Left hindlimb (tissue), 1 donor: Measurements from ENCODE around the gene RACGAP1.
"Not testable (repeated sequence)": the region's sequence is repeated elsewhere in the genome, so short reads cannot be mapped to it uniquely, and the experiment has no call there.

ENCODE experiments used
- DNase-seq: peaks from one replicate; pipeline ENCODE4 v3.0.0-alpha.2; 2018

The RACGAP1 gene

GRCh38 chr12:50024805-50025186, 498 bp downstream of the RACGAP1 start:
- no peak for DNase-seq

GRCh38 chr12:50024227-50024626, 1.1 kb downstream of the RACGAP1 start:
- no peak for DNase-seq

DNA sequence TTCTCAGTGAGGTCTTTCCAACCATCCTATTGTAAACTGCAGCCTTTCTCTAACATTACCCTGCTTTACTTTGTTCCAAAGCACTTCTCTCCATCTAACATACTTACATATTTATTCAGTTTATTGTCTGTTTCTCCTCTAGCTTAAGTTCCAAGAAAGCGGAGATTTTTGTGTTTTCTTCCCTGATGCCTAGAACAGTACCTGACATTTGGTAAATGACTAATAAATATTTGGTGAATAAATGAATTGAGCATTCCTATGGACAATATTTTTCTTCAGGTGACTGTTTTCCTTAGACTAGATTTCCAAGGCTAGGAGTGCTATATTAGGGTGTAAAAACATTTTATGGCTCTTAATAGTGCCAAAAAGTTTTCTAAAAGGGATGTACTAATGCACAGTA, 2.4 kb downstream of the RACGAP1 start:
- DNase-seq = no peak

DNA sequence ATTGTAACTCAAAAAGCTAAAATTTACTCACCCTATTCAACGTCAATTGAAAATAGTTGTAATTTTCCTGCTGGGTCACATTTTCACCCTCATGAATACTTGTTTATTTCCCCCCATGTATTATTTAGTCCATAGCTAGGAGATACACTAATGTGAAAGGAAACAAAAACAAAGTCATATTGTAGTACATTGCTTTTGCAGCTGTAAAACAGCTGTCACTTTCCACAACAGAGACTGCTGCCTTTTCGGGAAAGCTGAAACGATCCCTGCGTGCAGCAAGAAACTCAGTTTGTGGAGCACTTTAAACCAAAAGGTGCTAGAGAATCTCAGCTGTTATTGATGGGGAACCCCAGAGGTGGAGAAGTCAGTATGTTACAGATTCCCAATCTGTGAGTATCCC, 4.3 kb downstream of the RACGAP1 start:
- no peak for DNase-seq

DNA sequence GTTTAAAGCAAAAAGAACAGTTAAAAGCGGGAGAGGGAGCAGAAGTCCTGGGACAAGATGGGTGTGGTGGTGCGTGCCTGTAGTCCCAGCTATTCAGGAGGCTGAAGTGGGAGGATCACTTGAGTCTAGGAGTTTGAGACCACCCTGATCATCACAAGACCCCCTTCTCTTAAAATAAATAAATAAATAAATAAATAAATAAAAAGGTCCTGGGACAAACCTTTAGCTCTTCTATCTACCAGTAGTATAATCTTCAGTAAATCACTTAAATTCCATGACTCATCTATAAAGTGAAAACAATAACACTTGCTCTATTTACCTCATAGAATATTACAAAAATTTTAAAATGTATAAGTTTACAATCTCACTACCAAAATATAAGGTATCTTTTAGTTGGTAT, 5.8 kb downstream of the RACGAP1 start:
- no peak for DNase-seq

DNA sequence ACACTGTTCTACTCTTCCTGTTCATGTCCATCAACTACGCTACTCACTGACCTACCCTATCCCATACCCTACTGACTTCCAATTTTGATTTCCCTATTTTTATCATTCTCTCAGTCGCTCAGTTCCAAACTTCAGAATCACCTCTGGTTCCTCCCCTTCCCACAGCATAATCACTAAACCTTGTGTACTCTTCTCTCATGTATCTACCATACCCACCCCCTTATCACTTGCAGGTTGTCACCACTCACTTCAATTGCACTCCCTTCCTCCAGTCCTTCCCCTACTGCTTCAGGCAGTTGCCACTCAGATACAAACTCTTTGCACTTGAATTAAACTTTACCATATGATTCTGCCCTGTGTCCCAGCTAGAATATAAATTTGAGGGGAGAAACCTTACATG, 6.3 kb downstream of the RACGAP1 start:
- DNase-seq = no peak

- no peak for DNase-seq
Measured at GRCh38 chr12:50018154-50018553, 7.1 kb downstream of the RACGAP1 start.

DNA sequence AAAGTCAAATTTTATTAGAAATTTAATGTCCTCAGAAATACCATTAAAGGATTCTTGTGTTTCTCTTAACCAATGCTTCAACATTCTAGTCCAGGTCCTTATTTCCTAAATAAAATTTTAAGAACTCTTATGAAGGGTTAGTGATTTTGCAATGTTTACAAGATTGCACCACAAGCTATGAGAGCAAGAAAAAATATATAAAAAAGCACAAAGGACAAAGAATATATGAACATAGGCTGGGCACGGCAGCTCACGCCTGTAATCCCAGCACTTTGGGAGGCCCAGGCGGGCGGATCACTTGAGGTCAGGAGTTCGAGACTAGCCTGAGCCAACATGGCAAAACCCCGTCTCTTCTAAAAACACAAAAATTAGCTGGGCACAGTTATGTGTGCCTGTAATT, 7.7 kb downstream of the RACGAP1 start:
- no peak for DNase-seq

GRCh38 chr12:50016501-50017475, 8.5 kb downstream of the RACGAP1 start:
- DNase-seq = peak; percentile 70

DNA sequence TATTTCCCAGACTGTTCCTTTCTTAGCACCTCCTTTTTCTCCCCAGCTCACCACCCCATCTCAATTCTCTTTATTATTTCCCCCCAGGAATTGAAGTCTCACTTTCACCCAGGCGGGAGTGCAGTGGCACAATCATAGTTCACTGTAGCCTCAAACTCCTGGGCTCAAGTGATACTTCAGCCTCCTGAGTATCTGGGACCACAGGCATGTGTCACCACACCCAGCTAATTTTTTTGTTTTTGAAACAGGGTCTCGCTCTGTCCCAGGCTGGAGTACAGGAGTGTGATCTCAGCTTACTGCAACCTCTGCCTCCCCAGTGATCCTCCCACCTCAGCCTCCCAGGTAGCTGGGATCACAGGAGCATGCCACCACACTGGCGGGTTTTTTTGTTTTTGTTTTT, 11.0 kb downstream of the RACGAP1 start:
- no peak for DNase-seq

DNA sequence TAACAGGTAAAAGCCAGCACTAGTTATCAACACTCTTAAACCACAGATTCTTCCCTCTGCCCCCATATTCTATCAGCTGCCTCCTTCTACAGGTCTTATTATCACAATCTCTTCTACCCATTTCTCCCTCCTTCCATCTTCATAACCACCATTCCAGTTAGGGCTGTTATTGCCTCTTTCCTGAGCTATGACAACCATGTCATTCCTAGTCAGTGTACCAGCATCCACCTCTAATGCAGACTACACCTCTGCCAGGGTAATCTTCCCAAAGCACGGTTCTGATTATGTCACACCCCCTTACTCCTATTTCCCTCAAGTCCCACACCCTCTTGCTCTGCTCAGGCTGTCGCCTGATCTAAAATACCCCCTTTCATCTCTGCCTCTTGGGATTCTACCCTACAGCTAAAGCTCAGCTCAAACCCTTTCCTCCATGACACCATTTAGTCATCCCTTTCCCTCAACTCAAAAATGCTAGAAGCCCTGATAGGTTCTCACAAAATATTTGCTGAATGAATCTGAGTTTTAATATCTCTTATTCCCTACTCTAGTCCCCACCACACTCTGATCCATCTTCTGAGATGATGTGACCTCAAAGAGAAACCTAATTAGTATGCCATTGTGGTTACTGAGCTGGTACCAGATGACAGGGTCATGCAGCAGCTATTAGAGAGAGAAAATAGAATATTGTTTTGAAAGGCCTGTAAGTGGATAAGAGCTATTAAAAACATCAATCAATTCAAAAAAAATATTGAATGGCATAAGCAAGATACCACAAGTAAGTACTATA, 11.7 kb downstream of the RACGAP1 start:
- no peak for DNase-seq

- DNase-seq = no peak
Measured at GRCh38 chr12:50006754-50007442, 18.4 kb downstream of the RACGAP1 start.

DNA sequence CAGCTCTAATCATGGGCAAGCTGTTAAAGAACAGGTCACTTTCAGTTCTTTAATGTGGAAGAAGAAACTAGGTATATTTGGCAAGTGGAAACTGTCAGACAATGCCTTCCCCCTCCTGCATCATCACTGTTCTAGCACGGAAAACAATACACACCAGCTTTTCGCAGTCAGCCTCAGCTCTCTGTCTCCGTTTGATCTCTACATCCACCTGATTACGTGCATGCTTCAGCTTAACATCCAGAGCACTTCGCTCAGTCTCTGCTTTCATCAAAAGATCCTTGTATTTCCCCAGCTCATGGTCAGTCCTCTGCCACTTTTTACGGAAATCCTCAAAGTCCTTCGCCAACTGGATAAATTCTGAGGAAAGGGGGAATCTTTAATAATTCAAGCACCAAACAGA, 19.0 kb downstream of the RACGAP1 start:
- no peak for DNase-seq

DNA sequence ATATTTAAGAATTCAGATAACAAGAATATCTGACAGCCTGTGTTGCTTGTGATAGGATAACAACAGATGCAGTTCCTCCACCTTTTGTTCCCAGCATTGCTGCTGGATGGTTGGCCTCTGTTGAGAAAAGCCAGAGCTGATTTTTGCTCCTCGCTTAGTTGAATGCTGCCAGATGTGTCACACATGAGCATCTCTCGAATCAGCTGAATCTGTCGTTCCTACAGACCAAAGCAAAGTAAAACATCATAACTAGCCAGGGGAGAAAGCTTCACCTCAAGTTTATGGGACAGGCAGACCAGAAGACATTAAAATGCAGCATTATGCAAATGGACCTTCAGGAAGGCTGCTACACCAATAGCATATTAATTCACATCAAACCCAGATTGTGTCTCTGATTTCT, 20.1 kb downstream of the RACGAP1 start:
- no peak for DNase-seq

DNA sequence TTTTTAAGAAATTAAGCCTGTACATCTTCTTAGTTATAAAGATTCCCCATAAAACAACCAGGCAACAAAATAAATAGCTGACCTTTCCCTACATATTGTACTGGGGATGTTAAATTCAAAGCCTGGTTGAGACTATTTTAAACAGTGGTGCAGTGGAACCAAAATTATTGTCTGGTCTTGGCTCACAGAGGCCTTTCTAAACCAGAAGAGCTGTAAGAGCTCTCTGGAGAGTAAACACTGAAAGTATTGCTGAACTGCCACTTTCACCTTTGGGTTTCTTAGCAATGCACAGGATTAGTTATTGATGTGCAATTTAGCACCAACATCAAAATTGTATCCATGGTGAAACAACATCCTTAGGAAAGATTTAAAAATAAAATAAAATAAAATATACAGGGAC, 20.6 kb downstream of the RACGAP1 start:
- DNase-seq = no peak

- no peak for DNase-seq
Measured at GRCh38 chr12:50003595-50003994, 21.7 kb downstream of the RACGAP1 start.

GRCh38 chr12:49998453-49998852, 26.8 kb downstream of the RACGAP1 start:
- no peak for DNase-seq

DNA sequence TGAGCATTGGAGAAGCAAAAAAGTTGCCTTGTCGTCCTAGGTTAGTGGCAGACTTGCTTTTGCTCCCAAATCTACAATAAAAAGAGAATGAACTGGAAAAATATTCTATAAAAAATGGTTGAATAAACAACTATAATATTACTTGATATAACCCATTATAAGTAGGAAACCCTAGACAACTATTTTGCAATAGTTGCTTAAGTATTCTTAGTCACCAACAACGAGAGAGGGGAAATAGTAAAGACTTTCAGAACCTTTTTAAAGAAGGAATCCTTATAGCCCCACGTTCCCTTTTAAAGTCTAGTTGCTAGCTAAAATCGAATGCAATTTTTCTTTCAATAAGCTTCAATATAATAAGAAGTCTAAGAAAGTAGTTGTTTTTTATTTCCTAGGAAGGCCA, 35.0 kb downstream of the RACGAP1 start:
- no peak for DNase-seq

DNA sequence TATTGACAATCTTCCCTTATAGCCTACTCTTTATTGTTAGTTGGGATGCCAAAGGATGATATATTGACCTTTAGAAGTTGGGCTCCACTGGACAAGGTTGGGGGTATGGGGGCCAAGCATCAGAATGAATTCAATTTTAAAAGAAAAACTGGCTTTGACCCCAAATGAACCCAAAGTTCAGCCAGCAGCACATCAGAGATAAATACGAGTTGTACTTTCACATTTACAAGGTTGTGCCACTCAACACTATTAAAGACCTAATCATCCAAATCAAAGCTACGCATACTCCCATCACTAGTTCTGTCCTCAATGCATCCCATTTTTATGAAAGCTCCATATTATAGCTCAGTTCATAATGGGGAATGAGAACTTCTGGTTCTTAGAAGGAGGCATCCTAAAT, 35.9 kb downstream of the RACGAP1 start:
- DNase-seq = not testable (repeated sequence)

DNA sequence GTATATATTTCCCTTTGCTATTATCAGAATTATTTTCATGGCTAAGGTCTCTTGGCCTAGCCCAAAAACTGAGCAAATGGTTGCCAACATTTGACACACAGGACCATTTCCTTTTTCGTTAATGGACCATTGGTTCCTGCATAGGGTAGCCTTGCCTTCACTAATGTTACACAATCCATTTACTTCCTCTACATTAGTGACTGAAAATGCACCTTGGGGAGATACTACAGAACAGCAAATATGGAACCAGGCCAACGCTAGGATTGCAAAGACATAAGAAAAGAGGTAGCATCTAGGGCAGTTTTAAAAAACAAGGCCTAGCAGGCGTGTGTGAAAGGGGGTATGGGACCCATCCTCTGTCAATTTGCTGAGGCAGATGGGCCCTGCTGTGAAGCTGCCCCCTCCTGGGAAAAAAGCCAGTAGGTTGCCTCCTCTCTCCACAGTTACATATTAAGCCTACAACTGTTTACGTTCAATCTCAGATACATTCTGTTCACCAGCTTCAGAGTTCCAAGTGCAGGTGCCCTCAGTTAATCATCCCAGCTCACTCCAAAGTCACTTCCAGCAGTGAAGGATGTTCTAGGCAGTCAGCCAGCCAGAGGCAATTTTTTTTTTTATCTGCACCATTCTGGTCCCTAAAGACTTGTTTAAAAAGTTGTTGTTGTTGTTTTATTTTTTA, 37.5 kb downstream of the RACGAP1 start:
- DNase-seq = no peak

GRCh38 chr12:49986476-49986875, 38.8 kb downstream of the RACGAP1 start:
- not testable (repeated sequence) for DNase-seq

- no peak for DNase-seq
Measured at GRCh38 chr12:49985981-49986380, 39.3 kb downstream of the RACGAP1 start.
